ENCODE data around the gene CTSD.

DNA sequence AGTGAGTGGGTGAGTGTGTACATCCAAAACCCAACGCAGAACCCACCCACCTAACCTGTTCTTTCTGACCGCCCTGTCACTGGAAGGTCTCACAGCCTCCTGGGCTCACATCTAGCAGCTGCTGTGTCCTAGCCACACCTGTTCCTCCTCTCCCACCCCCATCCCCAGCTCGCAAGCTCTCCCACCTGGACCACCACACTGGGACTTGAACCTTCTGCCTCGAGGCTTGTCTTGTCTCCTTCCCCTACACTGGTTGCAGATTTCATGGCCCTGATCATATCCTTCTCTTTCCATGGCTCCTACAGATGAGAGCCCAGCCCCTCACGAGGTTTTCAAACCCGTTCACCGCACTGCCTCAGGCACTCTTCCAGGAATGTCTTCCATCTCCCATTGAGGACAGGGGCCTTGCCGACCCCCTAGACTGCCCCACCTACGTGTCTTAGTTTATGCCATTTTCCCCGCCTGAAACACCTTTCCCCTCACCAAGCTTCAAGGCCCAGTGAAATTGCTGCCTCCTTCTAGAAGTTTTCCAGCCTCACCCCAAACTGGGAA lies 20.1 kb downstream of the CTSD start:
- TF ChIP-seq, protein P1, sequence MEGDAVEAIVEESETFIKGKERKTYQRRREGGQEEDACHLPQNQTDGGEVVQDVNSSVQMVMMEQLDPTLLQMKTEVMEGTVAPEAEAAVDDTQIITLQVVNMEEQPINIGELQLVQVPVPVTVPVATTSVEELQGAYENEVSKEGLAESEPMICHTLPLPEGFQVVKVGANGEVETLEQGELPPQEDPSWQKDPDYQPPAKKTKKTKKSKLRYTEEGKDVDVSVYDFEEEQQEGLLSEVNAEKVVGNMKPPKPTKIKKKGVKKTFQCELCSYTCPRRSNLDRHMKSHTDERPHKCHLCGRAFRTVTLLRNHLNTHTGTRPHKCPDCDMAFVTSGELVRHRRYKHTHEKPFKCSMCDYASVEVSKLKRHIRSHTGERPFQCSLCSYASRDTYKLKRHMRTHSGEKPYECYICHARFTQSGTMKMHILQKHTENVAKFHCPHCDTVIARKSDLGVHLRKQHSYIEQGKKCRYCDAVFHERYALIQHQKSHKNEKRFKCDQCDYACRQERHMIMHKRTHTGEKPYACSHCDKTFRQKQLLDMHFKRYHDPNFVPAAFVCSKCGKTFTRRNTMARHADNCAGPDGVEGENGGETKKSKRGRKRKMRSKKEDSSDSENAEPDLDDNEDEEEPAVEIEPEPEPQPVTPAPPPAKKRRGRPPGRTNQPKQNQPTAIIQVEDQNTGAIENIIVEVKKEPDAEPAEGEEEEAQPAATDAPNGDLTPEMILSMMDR (IDR thresholded peaks at IDR 0.05; ENCODE audit: low read depth, low read length, missing input control): no peak
- TF ChIP-seq, protein P2, sequence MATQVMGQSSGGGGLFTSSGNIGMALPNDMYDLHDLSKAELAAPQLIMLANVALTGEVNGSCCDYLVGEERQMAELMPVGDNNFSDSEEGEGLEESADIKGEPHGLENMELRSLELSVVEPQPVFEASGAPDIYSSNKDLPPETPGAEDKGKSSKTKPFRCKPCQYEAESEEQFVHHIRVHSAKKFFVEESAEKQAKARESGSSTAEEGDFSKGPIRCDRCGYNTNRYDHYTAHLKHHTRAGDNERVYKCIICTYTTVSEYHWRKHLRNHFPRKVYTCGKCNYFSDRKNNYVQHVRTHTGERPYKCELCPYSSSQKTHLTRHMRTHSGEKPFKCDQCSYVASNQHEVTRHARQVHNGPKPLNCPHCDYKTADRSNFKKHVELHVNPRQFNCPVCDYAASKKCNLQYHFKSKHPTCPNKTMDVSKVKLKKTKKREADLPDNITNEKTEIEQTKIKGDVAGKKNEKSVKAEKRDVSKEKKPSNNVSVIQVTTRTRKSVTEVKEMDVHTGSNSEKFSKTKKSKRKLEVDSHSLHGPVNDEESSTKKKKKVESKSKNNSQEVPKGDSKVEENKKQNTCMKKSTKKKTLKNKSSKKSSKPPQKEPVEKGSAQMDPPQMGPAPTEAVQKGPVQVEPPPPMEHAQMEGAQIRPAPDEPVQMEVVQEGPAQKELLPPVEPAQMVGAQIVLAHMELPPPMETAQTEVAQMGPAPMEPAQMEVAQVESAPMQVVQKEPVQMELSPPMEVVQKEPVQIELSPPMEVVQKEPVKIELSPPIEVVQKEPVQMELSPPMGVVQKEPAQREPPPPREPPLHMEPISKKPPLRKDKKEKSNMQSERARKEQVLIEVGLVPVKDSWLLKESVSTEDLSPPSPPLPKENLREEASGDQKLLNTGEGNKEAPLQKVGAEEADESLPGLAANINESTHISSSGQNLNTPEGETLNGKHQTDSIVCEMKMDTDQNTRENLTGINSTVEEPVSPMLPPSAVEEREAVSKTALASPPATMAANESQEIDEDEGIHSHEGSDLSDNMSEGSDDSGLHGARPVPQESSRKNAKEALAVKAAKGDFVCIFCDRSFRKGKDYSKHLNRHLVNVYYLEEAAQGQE (IDR thresholded peaks at IDR 0.05): no peak
- TF ChIP-seq, protein P3, sequence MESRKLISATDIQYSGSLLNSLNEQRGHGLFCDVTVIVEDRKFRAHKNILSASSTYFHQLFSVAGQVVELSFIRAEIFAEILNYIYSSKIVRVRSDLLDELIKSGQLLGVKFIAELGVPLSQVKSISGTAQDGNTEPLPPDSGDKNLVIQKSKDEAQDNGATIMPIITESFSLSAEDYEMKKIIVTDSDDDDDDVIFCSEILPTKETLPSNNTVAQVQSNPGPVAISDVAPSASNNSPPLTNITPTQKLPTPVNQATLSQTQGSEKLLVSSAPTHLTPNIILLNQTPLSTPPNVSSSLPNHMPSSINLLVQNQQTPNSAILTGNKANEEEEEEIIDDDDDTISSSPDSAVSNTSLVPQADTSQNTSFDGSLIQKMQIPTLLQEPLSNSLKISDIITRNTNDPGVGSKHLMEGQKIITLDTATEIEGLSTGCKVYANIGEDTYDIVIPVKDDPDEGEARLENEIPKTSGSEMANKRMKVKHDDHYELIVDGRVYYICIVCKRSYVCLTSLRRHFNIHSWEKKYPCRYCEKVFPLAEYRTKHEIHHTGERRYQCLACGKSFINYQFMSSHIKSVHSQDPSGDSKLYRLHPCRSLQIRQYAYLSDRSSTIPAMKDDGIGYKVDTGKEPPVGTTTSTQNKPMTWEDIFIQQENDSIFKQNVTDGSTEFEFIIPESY (IDR thresholded peaks at IDR 0.05): no peak
- TF ChIP-seq YY1 (IDR thresholded peaks at IDR 0.05): no peak
- no peak for TF ChIP-seq FOXA2 (IDR thresholded peaks at IDR 0.05)
- TF ChIP-seq TAF1 (conservative IDR thresholded peaks at IDR 0.05): no peak
- TF ChIP-seq RAD21 (IDR thresholded peaks at IDR 0.05): no peak
- TF ChIP-seq, protein P4, sequence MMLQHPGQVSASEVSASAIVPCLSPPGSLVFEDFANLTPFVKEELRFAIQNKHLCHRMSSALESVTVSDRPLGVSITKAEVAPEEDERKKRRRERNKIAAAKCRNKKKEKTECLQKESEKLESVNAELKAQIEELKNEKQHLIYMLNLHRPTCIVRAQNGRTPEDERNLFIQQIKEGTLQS (IDR thresholded peaks at IDR 0.05): no peak
- TF ChIP-seq SP1 (IDR thresholded peaks at IDR 0.05): no peak
- no peak for TF ChIP-seq GABPA (IDR thresholded peaks at IDR 0.05 in 1 of 2, conservative IDR thresholded peaks at IDR 0.05 in 1 of 2)
- no peak for TF ChIP-seq JUND (IDR thresholded peaks at IDR 0.05)
- TF ChIP-seq EGR1 (IDR thresholded peaks at IDR 0.05; ENCODE audit: low read depth in 2 of 2): no peak
- no peak for TF ChIP-seq RXRA (IDR thresholded peaks at IDR 0.05)

Data from liver (tissue), 3 donors.